Spinal cord (tissue), 10 donors: ENCODE data around the gene DNAJB6. TPM values are rescaled to one million over a fixed set of nuclear protein-coding genes. Genes with fewer than 3 reads are reported as not detected.

Experiments
- DNase-seq, 6 donors: peaks; one replicate each; pipeline versions ENCODE4 v3.0.0 to v3.0.0-alpha.2; 2013 to 2015; ENCODE audit warnings: low spot score in 6 of 6, low read depth in 4 of 6
- H3K27ac ChIP-seq: one replicate; pipeline ENCODE4 v1.5.1; 2013; ENCODE audit warnings: low read depth, low read length, control low read depth
- H3K27me3 ChIP-seq: one replicate; pipeline ENCODE4 v1.6.1; 2013; ENCODE audit warnings: low read length; ENCODE audit not compliant: control insufficient read depth, insufficient read depth
- H3K36me3 ChIP-seq: one replicate; pipeline ENCODE4 v1.6.1; 2013; ENCODE audit warnings: low read length; ENCODE audit not compliant: control insufficient read depth, insufficient read depth
- H3K4me1 ChIP-seq: one replicate; pipeline ENCODE4 v1.6.1; 2013; ENCODE audit warnings: low read length; ENCODE audit not compliant: control insufficient read depth, insufficient read depth
- H3K4me3 ChIP-seq: one replicate; pipeline ENCODE4 v1.5.1; 2013; ENCODE audit warnings: low read depth, low read length, control low read depth
- H3K9me3 ChIP-seq: one replicate; pipeline ENCODE4 v1.6.1; 2013; ENCODE audit warnings: low read length; ENCODE audit not compliant: control insufficient read depth, insufficient read depth
- WGBS: methylation state at CpG from one replicate; pipeline ENCODE4 v1.1.5; 2013; ENCODE audit warnings: missing lambda C conversion rate; ENCODE audit not compliant: insufficient coverage; 5-methylcytosine and 5-hydroxymethylcytosine counted together
- long read RNA-seq, 4 donors: transcript quantifications; one replicate each; lab custom pipeline, GENCODE V29; 2026
- polyA plus RNA-seq, 2 donors: library from polyadenylated mRNA; unstranded; fragments of 120-200 nt; gene quantifications; one replicate each; pipeline ENCODE4 v1.2.1, GENCODE V29; 2013; ENCODE audit not compliant: insufficient read length in 2 of 2
- total RNA-seq, 2 donors: library from RNA; depleted of rRNA in 1 of 2; stranded (reverse); fragments of 120-200 nt in 1 of 2; fragments of >200 nt in 1 of 2; gene quantifications; one replicate each; pipeline versions ENCODE4 v1.2.3 to v1.2.4, GENCODE V29; 2013 to 2014
- donor health status: healthy.

Gene DNAJB6
- total RNA-seq (100 to 1,000 TPM; 120 to 137 TPM), polyA plus RNA-seq (100 to 1,000 TPM; 221 to 225 TPM)
- long read RNA-seq, donor 1, full-length matches to known transcripts = 123 of 160 reads
- long read RNA-seq, donor 1, partial matches to known transcripts = 37 of 160 reads
- long read RNA-seq, donor 1, other reads (novel, unspliced or antisense) = 0 of 160 reads
- long read RNA-seq, donor 2, full-length matches to known transcripts = 21 of 21 reads
- long read RNA-seq, donor 2, partial matches to known transcripts = 0 of 21 reads
- long read RNA-seq, donor 2, other reads (novel, unspliced or antisense) = 0 of 21 reads
- long read RNA-seq, donor 3, full-length matches to known transcripts = 40 of 40 reads
- long read RNA-seq, donor 3, partial matches to known transcripts = 0 of 40 reads
- long read RNA-seq, donor 3, other reads (novel, unspliced or antisense) = 0 of 40 reads
- long read RNA-seq, donor 4, full-length matches to known transcripts = 41 of 137 reads
- long read RNA-seq, donor 4, partial matches to known transcripts = 96 of 137 reads
- long read RNA-seq, donor 4, other reads (novel, unspliced or antisense) = 0 of 137 reads

- Histone ChIP-seq H3K9me3 (no peaks in the 10 kb centered on the region), H3K4me1 (peaks cover 29% of the 10 kb centered on the region), H3K27me3 (no peaks in the 10 kb centered on the region), H3K36me3 (peaks cover 3% of the 10 kb centered on the region), H3K4me3 (peak within 1 kb of the TSS; percentile 72), H3K27ac (peak within 1 kb of the TSS; percentile 93)
- under 1% methylated on average over 112 of the region's 114 CpGs for WGBS
- peak; percentile 88 to 98 (median 94) for DNase-seq
Measured at GRCh38 chr7:157336383-157337315, at the start of gene DNAJB6. Gene DNAJB6, plus strand, starts transcription at chr7:157337004. Its CDS starts 21,569 bp downstream, at chr7:157358573.

DNA sequence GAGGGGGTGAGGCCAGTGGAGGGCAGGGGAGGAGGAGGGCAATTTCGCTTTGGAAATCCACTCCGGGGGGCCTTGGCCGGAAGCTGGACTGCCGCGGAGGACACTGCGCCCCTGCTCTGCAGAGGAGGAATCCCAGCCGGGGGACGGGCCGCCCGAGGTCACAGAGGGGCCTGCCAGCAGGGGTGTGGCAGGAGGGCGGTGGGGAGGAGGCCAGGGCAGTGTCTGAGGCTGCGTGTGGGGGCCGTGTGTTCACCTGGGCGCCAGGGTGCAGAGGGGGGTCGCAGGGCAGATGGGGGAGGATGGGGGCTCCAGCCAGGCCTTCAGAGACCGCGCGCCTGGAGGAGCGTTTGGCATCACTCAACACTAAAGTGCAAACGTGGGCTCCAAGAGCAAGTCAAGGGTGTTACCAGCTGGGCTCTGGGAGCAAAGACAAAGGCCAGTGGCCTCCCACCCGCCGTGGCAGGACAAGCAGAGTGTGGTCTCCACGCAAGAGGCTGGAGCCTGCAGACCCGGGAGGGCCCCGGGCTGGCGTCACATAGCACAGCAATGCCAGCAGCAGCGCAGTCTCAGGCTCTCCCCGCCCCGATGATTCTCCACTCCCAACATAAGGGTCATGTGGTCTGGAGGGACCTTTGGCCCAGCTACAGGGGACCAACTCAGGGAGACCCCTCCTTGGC lies 45.3 kb upstream of the DNAJB6 start:
- Histone ChIP-seq H3K36me3 (no peaks in the 10 kb centered on the region), H3K27me3 (no peaks in the 10 kb centered on the region), H3K9me3 (no peaks in the 10 kb centered on the region), H3K4me1 (no peaks in the 10 kb centered on the region), H3K4me3 (no peak overlapping the region), H3K27ac (no peak overlapping the region)
- DNase-seq = no peak
- WGBS = 82% methylated on average over 20 of the region's 29 CpGs

- Histone ChIP-seq H3K4me1 (no peaks in the 10 kb centered on the region), H3K27me3 (no peaks in the 10 kb centered on the region), H3K27ac (no peak overlapping the region), H3K36me3 (no peaks in the 10 kb centered on the region), H3K9me3 (no peaks in the 10 kb centered on the region), H3K4me3 (no peak overlapping the region)
- DNase-seq = no peak
- 94% methylated on average over 9 of the region's 9 CpGs for WGBS
Measured at GRCh38 chr7:157292258-157292657, 44.5 kb upstream of the DNAJB6 start.

GRCh38 chr7:157292770-157293412 lies 43.9 kb upstream of the DNAJB6 start:
- WGBS = 66% methylated on average over 32 of the region's 32 CpGs
- Histone ChIP-seq H3K4me1 (no peaks in the 10 kb centered on the region), H3K9me3 (no peaks in the 10 kb centered on the region), H3K4me3 (no peak overlapping the region), H3K27ac (no peak overlapping the region), H3K27me3 (no peaks in the 10 kb centered on the region), H3K36me3 (no peaks in the 10 kb centered on the region)
- no peak for DNase-seq

DNA sequence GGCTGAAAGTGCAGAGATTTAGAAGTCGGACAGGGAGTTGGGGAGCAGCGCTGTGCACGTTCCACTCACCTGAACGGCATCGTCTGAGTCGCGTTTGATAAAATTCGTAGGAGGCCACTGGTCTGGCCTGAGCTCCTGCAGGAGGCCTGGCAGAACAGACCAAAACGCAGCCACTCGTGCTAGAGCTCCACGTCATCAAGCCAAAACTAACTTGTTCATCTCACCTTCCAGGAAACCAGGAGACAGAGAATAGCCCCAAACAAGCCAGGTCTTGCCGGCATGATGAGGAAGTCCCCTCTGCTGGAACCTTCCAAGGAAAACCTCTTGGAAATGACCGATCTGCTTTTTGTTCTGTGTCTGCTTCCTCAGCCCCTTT lies 43.4 kb upstream of the DNAJB6 start:
- DNase-seq = no peak
- no peak overlapping the region for H3K4me3 ChIP-seq
- H3K9me3 ChIP-seq = no peaks in the 10 kb centered on the region
- no peak overlapping the region for H3K27ac ChIP-seq
- H3K36me3 ChIP-seq = no peaks in the 10 kb centered on the region
- H3K4me1 ChIP-seq = no peaks in the 10 kb centered on the region
- 94% methylated on average over 12 of the region's 13 CpGs for WGBS
- H3K27me3 ChIP-seq = no peaks in the 10 kb centered on the region

- WGBS = 91% methylated on average over 12 of the region's 12 CpGs
- Histone ChIP-seq H3K27me3 (no peaks in the 10 kb centered on the region), H3K4me1 (no peaks in the 10 kb centered on the region), H3K36me3 (no peaks in the 10 kb centered on the region), H3K27ac (no peak overlapping the region), H3K9me3 (no peaks in the 10 kb centered on the region), H3K4me3 (no peak overlapping the region)
- no peak for DNase-seq
Measured at GRCh38 chr7:157294773-157295172, 42.0 kb upstream of the DNAJB6 start.

DNA sequence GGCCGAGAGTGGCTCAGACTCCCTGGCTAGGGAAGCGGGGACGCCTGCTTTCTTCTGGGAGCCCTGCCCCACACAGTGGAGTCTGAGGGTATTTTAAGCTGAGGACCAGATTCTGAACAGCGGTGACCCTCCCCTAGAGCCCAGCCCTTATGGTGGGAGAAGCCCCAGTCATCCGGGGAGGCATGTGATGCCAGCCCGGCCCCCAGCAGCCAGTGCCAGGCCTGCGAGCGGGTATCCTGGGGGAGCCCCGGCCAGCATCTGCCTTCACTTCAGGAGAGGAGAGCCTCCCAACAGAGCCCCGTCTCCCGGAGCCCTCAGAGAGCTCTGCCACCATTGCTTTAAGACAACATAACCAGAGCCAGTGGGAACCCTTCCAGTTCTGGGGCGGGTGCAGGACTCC lies 41.5 kb upstream of the DNAJB6 start:
- 90% methylated on average over 11 of the region's 12 CpGs for WGBS
- no peak for DNase-seq
- no peaks in the 10 kb centered on the region for H3K9me3 ChIP-seq
- H3K4me1 ChIP-seq = peaks cover 2% of the 10 kb centered on the region
- H3K27me3 ChIP-seq = no peaks in the 10 kb centered on the region
- H3K4me3 ChIP-seq = no peak overlapping the region
- no peak overlapping the region for H3K27ac ChIP-seq
- no peaks in the 10 kb centered on the region for H3K36me3 ChIP-seq

DNA sequence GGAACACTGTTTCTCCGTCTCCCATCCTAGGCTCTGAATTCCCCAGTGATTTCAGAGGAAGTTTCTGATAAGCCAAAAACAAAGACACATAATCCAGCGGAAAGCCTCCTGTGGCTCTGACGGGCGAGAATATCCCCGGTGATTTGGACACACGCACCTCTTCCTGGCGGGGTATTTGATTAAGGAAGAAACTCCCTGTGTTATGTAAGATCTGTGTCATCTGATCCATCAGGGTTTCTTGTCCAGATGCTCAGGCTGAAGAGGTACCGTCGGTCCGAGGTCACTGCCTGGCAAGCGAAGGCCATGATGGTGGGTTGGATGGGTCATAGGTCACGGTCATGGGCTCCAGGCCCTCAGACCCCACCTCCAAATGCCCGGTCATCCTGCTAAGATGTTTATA lies 39.6 kb upstream of the DNAJB6 start:
- Histone ChIP-seq H3K27ac (no peak overlapping the region), H3K9me3 (no peaks in the 10 kb centered on the region), H3K27me3 (no peaks in the 10 kb centered on the region), H3K4me3 (no peak overlapping the region), H3K36me3 (no peaks in the 10 kb centered on the region), H3K4me1 (peaks cover 5% of the 10 kb centered on the region)
- 81% methylated on average over 3 of the region's 13 CpGs for WGBS
- DNase-seq = no peak

DNA sequence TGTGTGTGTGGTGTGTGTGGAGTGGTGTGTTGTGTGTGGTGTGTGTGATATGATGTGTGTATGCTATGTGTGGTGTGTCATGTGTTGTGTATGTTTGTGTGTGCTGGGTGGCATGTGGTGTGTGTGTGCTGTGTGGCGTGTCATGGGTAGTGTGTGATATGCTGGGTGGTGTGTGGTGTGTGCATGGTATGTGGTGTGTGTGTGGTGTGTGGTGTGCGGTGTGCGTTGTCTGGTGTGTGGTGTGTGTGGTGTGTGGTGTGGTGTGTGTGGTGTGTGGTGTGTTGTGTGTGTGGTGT lies 37.5 kb upstream of the DNAJB6 start:
- WGBS = 95% methylated on average over 2 of the region's 3 CpGs
- H3K27me3 ChIP-seq = no peaks in the 10 kb centered on the region
- H3K4me1 ChIP-seq = peaks cover 5% of the 10 kb centered on the region
- no peak overlapping the region for H3K27ac ChIP-seq
- no peak for DNase-seq
- H3K4me3 ChIP-seq = no peak overlapping the region
- no peaks in the 10 kb centered on the region for H3K36me3 ChIP-seq
- H3K9me3 ChIP-seq = no peaks in the 10 kb centered on the region
